Measurements from ENCODE around the gene TBXAS1.

DNA sequence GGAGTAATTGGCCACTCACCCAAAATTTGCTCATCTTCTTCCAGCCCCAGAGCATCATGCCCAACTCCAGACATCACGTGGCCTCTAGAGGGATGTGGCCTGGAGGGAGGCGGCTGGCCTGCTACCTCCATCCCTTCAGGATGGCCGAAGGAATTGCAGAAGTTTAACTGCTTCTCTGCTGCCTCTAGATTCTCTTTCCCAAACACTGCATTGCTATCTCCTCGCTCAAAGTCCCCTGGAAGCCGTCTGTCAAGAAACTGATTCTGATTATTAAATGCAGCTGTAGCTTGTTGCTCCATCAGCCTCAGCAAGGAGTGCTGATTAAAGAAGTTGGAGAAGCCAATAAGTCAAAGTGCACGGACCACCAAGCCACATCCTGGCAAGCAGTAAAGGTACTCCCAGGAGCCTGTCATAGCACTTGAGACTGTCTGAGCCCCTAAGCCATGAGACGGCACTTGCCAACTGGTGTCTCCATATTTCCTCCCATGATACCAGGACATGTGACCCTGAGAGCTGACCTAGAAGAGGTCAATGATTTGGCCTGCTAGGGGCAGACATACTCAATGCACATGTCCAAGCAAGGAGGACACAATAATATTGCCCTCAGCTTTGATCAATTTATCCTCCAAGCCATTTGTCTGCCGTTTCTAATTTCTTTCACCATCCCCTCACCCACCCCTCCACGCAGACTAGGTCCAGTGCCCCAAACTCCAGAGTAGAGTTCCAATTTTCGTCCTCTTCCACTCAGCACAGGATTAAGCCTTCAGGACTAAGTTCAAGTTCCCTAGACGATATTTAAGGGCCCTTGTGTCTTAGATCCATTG, 84.2 kb downstream of the TBXAS1 start:
- TF ChIP-seq, protein P1, sequence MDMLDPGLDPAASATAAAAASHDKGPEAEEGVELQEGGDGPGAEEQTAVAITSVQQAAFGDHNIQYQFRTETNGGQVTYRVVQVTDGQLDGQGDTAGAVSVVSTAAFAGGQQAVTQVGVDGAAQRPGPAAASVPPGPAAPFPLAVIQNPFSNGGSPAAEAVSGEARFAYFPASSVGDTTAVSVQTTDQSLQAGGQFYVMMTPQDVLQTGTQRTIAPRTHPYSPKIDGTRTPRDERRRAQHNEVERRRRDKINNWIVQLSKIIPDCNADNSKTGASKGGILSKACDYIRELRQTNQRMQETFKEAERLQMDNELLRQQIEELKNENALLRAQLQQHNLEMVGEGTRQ (IDR thresholded peaks at IDR 0.05; ENCODE audit: low read length): no peak
- no peak for TF ChIP-seq NRF1 (IDR thresholded peaks at IDR 0.05; ENCODE audit: low read depth, low read length)
- TF ChIP-seq FOSL1 (IDR thresholded peaks at IDR 0.05; ENCODE audit: insufficient read depth, low read depth, low read length): no peak
- TF ChIP-seq SIN3A (conservative IDR thresholded peaks at IDR 0.05 in 1 of 2, IDR thresholded peaks at IDR 0.05 in 1 of 2; ENCODE audit: low read depth in 1 of 2, low read length in 2 of 2): no peak
- TF ChIP-seq ASH2L (IDR thresholded peaks at IDR 0.05; ENCODE audit: low read length): no peak
- no peak for TF ChIP-seq CHD2 (IDR thresholded peaks at IDR 0.05; ENCODE audit: low read length)
- no peak for TF ChIP-seq EZH2 (IDR thresholded peaks at IDR 0.05; ENCODE audit: low read depth, low read length, severe bottlenecking)
- TF ChIP-seq KDM1A (IDR thresholded peaks at IDR 0.05; ENCODE audit: borderline replicate concordance, low read length): no peak
- TF ChIP-seq TEAD4 (IDR thresholded peaks at IDR 0.05; ENCODE audit: low read depth, low read length): no peak

Data from H1 (cell line).